Thymus (tissue), 11 donors: ENCODE data around the gene LMF1. TPM values are rescaled to one million over a fixed set of nuclear protein-coding genes. Genes with fewer than 3 reads are reported as not detected.

Experiments
- DNase-seq, 9 donors: peaks; one replicate each; pipeline ENCODE4 v3.0.0-alpha.2; 2013; ENCODE audit warnings: low spot score in 9 of 9, low read depth in 6 of 9, missing footprints in 1 of 9
- H3K27ac ChIP-seq, 2 donors: one replicate each; pipeline ENCODE4 v1.5.1; 2013; ENCODE audit warnings: control low read depth in 1 of 2, low read depth in 1 of 2, low read length in 1 of 2, mild to moderate bottlenecking in 1 of 2, moderate library complexity in 1 of 2
- H3K27me3 ChIP-seq, 2 donors: one replicate each; pipeline ENCODE4 v1.5.1; 2013; ENCODE audit warnings: low read length in 1 of 2; ENCODE audit not compliant: control insufficient read depth in 2 of 2, insufficient read depth in 1 of 2
- H3K36me3 ChIP-seq, 2 donors: one replicate each; pipeline ENCODE4 v1.5.1; 2013; ENCODE audit warnings: low read length in 1 of 2, mild to moderate bottlenecking in 1 of 2, moderate library complexity in 1 of 2; ENCODE audit not compliant: control insufficient read depth in 2 of 2, insufficient read depth in 2 of 2
- H3K4me1 ChIP-seq, 2 donors: one replicate each; pipeline ENCODE4 v1.5.1; 2013; ENCODE audit warnings: low read length in 2 of 2; ENCODE audit not compliant: control insufficient read depth in 2 of 2, insufficient read depth in 2 of 2
- H3K4me3 ChIP-seq, 2 donors: one replicate each; pipeline ENCODE4 v1.5.1; 2013; ENCODE audit warnings: low read length in 2 of 2, control low read depth in 1 of 2, mild to moderate bottlenecking in 1 of 2
- H3K9me3 ChIP-seq, 2 donors: one replicate each; pipeline ENCODE4 v1.5.1; 2013; ENCODE audit warnings: low read length in 1 of 2, mild to moderate bottlenecking in 1 of 2; ENCODE audit not compliant: control insufficient read depth in 2 of 2, insufficient read depth in 1 of 2
- WGBS: extraction: QIAGEN DNeasy Blood & Tissue Kit; methylation state at CpG from one replicate; pipeline ENCODE4 v1.1.7; 2013; 5-methylcytosine and 5-hydroxymethylcytosine counted together
- polyA plus RNA-seq: library from polyadenylated mRNA; stranded (reverse); fragments of 200-250 nt; gene quantifications from one replicate; pipeline ENCODE4 v1.2.3, GENCODE V29; 2013
- total RNA-seq: library from RNA; stranded (reverse); fragments of 120-200 nt; gene quantifications from one replicate; pipeline ENCODE4 v1.2.4, GENCODE V29; 2013
- donor health status: healthy.

Gene LMF1
- total and polyA plus RNA-seq, 2 donors = 8.9 to 22.8 TPM

DNA sequence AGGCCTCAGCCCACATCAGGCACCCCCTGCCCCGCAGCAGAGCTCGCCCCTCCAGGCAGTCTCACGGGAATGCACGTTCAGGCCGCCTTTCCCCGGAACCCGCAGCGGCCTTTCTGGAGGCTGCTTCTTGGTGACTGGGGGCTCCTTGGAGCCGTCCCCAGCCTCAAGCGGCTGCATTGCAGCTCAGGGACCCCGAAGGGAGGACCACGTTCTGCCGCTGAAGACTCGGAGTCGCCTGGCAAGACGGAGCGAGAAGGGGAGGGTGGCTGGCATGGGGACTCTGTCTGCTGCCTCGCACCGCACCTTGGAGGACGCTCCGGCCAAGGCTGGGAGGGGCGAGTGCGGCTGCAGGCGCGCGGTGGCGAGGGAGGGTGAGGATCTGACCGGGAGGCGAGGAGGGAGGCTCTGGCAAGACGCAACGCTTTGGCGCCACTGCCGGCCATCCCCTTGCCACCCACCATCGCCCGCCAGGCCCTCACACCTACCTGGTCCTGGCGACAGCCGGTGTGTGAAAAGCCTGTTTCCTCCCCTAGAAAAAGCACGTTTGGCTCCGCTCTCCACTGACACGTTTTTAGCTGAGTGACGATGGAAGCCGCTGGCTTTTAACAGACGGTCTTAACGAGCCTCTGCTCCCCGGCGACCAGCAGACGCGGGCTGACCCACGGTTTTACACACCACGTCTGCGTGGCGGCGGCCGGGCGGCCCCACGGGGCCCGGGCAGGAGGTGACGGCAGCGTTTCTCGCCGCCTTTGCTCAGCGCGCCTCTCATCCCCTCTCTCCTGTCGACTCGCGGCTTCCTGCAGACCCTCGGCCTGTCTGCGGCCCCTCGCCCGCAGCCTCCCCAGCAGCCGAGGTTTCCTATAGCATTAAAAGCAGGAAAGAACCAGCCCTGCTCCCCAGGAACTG is 153.5 kb downstream of the LMF1 start:
- peaks cover 0 to 2% of the 10 kb centered on the region in 2 donors for H3K9me3 ChIP-seq
- no peaks in the 10 kb centered on the region for H3K36me3 ChIP-seq
- H3K27me3 ChIP-seq = peaks cover 33 to 68% of the 10 kb centered on the region in 2 donors
- H3K27ac ChIP-seq = no peak overlapping the region
- no peak for DNase-seq
- WGBS = 63% methylated on average over 71 of the region's 71 CpGs
- peaks cover 0 to 15% of the 10 kb centered on the region in 2 donors for H3K4me1 ChIP-seq
- H3K4me3 ChIP-seq = no peak overlapping the region

DNA sequence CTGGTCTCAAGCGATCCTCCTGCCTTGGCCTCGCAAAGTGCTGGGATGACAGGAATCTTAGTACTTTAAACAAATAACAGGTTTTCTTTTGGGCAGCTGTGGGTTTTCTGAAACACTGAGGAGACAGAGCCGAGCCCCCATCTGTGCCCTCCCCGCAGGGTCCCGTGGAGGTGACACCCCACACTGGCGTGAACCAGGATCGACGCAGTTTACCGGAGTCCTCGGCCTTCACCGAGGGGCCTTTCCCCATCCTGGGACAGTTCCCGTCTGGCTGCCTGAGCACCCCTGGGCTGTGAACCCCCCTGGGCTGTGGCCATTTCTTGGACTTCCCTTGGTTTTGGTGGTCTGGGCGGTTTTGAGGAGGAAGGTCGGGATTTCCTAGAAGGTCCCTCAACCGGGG is 154.9 kb downstream of the LMF1 start:
- Histone ChIP-seq H3K4me1 (peaks cover 0 to 15% of the 10 kb centered on the region in 2 donors), H3K27me3 (peaks cover 39 to 82% of the 10 kb centered on the region in 2 donors), H3K4me3 (no peak overlapping the region), H3K27ac (no peak overlapping the region), H3K9me3 (peaks cover 4 to 9% of the 10 kb centered on the region in 2 donors), H3K36me3 (no peaks in the 10 kb centered on the region)
- 94% methylated on average over 15 of the region's 15 CpGs for WGBS
- DNase-seq = no peak

DNA sequence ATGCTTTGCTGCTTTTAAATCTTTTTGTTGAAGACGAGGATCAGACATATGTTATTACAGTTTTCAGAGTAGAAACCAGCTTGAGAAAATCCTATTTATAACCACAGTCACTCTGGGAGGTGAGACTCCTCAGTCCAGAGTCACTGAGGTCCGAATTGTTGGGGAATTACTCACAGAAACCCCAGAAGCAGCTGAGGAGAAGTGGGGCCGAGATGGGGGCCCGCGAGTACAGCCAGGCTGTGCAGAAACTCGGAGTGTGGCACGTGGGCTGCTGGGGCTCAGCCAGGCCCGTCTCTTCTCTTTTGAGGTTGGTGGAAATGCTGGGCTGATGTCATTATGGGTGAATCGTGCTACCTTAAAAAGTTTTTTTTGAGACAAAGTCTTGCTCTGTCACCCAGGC is 155.8 kb downstream of the LMF1 start:
- no peaks in the 10 kb centered on the region for H3K36me3 ChIP-seq
- peaks cover 4 to 9% of the 10 kb centered on the region in 2 donors for H3K9me3 ChIP-seq
- H3K27me3 ChIP-seq = peaks cover 41 to 90% of the 10 kb centered on the region in 2 donors
- 91% methylated on average over 9 of the region's 9 CpGs for WGBS
- H3K27ac ChIP-seq = no peak overlapping the region
- DNase-seq = no peak
- peaks cover 0 to 10% of the 10 kb centered on the region in 2 donors for H3K4me1 ChIP-seq
- no peak overlapping the region for H3K4me3 ChIP-seq

DNA sequence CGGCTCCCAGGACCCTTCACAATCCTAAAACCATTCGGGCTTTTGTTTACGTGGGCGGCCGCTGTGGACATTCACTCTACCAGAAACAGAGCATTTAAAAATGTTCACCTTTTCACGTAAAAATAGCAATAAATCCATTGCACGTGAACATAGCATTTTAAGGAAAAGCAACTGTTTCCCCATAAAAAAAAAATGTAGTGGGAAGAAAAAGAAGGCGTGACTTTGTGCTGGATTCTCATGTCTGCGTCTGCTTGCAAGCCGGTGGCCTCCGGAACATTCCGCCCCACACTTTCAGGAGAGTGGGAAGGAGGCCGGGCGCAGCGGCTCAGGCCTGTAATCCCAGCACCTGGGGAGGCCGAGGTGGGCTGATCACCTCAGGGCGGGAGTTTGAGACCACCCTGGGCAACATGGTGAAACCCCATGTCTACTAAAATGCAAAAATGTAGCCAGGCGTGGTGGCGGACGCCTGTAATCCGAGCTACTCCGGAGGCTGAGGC is 156.8 kb downstream of the LMF1 start:
- Histone ChIP-seq H3K27ac (no peak overlapping the region), H3K27me3 (peaks cover 41 to 91% of the 10 kb centered on the region in 2 donors), H3K9me3 (peaks cover 6 to 16% of the 10 kb centered on the region in 2 donors), H3K4me1 (peaks cover 0 to under 1% of the 10 kb centered on the region in 2 donors), H3K36me3 (no peaks in the 10 kb centered on the region), H3K4me3 (no peak overlapping the region)
- WGBS = 69% methylated on average over 22 of the region's 22 CpGs
- DNase-seq = no peak

DNA sequence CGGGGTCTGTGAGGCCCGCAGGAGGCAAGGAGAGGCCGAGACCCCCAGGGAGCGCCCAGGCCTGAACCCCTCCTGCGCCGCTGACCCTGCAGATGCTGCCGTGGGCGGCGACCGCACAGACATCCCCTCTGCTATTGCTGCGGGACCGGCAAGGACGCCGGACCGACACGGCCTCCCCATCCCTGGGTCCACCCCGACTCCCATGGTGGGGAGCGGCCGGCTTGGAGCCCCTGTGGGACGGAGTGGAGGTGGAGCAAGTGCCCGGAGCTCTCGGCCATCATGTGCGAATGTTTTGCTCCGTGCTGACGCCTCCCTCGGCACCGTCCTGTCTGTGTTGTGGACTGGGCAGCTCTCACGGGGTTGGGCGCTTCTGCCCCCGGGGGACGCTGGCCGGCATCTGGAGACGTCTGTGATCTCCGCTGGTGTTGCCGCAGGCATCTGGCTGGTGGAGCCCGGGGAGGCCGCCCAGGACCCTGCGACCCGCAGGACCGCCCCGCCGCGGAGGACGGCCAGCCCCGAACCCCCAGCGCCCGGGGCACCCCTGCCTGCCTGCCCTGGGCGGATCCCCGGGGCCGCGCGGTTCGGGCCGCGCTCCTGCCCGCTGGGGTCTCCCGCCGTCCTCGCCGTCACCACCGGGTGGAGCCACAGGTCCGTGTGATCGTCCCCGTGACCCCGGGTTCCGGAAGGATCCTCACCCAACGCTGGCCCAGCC is 157.4 kb downstream of the LMF1 start:
- H3K27ac ChIP-seq = no peak overlapping the region
- H3K27me3 ChIP-seq = peaks cover 41 to 90% of the 10 kb centered on the region in 2 donors
- H3K9me3 ChIP-seq = peaks cover 6 to 16% of the 10 kb centered on the region in 2 donors
- WGBS = 15% methylated on average over 67 of the region's 67 CpGs
- H3K4me3 ChIP-seq = peak overlapping the region in 1 of 2 donors; percentile 23
- no peaks in the 10 kb centered on the region for H3K36me3 ChIP-seq
- DNase-seq = peak in 2 of 9 donors; percentile 32 to 44
- H3K4me1 ChIP-seq = peaks cover 1 to 3% of the 10 kb centered on the region in 2 donors

DNA sequence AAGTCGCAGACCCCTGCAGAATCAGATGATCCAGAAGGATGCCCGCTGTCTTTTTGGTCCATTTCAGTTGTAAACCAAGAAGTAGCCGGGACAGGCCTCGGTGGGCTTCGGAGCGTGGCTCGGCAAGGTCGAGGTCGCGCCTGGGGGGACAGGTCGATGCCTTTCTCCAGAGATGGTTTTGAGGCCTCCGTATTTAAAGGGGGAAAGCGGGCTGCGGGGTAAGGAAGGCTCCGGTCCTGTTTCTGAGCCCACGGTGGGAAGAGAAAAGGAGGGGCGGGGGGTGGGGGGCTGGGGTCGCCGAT is 162.7 kb downstream of the LMF1 start:
- DNase-seq = no peak
- peaks cover 6 to 19% of the 10 kb centered on the region in 2 donors for H3K9me3 ChIP-seq
- 31% methylated on average over 19 of the region's 19 CpGs for WGBS
- H3K4me1 ChIP-seq = peaks cover 20 to 43% of the 10 kb centered on the region in 2 donors
- H3K27ac ChIP-seq = peak overlapping the region; percentile 64 to 90
- peaks cover 15 to 47% of the 10 kb centered on the region in 2 donors for H3K27me3 ChIP-seq
- H3K4me3 ChIP-seq = peak overlapping the region; percentile 73 to 88
- no peaks in the 10 kb centered on the region for H3K36me3 ChIP-seq

DNA sequence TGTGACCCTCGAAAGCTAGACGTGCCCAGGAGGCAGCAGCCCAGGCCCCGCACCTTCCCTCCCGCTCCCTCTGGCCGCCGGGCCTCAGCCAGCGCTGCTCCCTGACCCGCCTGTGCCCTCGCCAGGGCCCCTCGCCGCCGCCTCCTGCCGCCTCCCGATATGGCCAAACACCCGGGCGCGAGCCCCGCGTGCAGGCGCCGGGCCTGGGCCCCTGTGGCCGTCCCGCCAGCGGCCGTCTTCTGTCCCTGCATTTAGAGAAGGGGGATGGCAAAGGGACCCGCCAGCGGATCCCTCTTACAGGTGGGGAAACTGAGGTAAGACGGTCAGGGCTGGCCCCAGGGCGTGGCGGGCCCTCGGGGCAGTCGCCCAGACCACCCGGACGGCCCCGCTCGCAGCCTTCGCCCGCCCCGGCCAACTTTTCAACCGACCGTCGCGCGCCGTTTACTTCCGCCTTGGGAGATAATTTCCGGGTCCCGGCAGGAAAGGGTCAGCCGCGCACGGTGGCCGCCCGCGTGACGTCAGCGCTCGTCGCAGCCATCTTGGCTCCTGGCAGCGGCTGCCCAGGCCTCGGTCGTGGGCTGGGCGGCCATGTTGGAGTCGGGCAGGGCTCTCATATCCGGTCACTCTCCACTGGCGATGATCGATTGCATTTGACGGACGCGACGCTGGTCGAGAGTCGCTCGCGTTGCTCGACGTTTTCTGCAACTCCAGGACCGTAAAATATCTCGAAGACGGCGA is 163.3 kb downstream of the LMF1 start:
- 9% methylated on average over 80 of the region's 80 CpGs for WGBS
- peaks cover 6 to 19% of the 10 kb centered on the region in 2 donors for H3K9me3 ChIP-seq
- peak overlapping the region; percentile 90 to 91 for H3K27ac ChIP-seq
- peak overlapping the region; percentile 73 to 88 for H3K4me3 ChIP-seq
- peaks cover 20 to 48% of the 10 kb centered on the region in 2 donors for H3K4me1 ChIP-seq
- H3K36me3 ChIP-seq = no peaks in the 10 kb centered on the region
- H3K27me3 ChIP-seq = peaks cover 10 to 47% of the 10 kb centered on the region in 2 donors
- peak; percentile 49 to 85 (median 72) for DNase-seq

DNA sequence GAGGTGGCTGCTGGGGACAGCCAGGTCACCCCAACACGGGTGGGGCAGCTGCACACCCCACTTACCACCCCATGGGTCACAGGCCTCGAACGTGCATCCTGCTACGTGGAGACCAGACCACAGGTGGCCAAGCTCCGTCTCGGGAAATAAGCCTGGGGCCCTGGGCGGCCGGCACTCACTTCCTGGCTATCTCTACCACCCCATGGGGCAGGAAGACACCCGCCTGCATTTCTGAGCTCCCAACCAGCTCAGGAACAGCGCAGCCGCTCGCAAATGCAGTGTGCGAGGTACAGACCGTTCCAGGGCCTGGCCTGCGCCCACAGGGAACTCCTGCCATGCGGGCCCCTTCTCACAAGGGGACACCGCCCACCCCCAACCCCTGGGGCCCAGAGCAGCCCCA is 165.3 kb downstream of the LMF1 start:
- Histone ChIP-seq H3K27me3 (peaks cover 12 to 47% of the 10 kb centered on the region in 2 donors), H3K4me1 (peaks cover 28 to 68% of the 10 kb centered on the region in 2 donors), H3K36me3 (no peaks in the 10 kb centered on the region), H3K27ac (no peak overlapping the region), H3K9me3 (peaks cover 2 to 19% of the 10 kb centered on the region in 2 donors), H3K4me3 (no peak overlapping the region)
- DNase-seq = no peak
- WGBS = 90% methylated on average over 17 of the region's 17 CpGs
